GM12878 (cell line): ENCODE data around the gene TGFBRAP1. TPM values are rescaled to one million over a fixed set of nuclear protein-coding genes. Genes with fewer than 3 reads are reported as not detected.

Experiments used
- ATAC-seq: fragments of 200-7000 bp; cut with Tn5 transposase; 3 replicates; pipeline ENCODE4 v1.9.1; 2020; ENCODE audit warnings: mild to moderate bottlenecking, moderate library complexity
- BruUV-seq: library from RNA; stranded (reverse); fragments of 400-500 nt; replicated peaks from 2 replicates; lab custom pipeline; 2021; lab: Mats Ljungman, UMichigan
- CTCF ChIA-PET: fragments of 300-600 bp; sonication (Branson Sonifier 250); formaldehyde crosslinking; extraction: SDS; loops from one replicate; lab custom pipeline; 2021; ENCODE audit warnings: inconsistent platforms; lab: Yijun Ruan, JAX
- POLR2A ChIA-PET: fragments of 350-600 bp; formaldehyde crosslinking; extraction: SDS; loops from one replicate; lab custom pipeline; 2021; ENCODE audit warnings: inconsistent platforms; lab: Charles Lee
- RAD21 ChIA-PET: fragments of 300-600 bp; sonication (Branson Sonifier 250); formaldehyde crosslinking; loops from one replicate; lab custom pipeline; 2023; ENCODE audit warnings: antibody characterized with exemption; ENCODE audit not compliant: unreplicated experiment; lab: Charles Lee
- SMC1A ChIA-PET: fragments of 300-600 bp; sonication (Branson Sonifier 250); formaldehyde crosslinking; loops from one replicate; lab custom pipeline; 2023; ENCODE audit not compliant: unreplicated experiment, uncharacterized antibody; lab: Charles Lee
- DNase-seq: peaks from one replicate; pipeline ENCODE4 v3.0.0-alpha.2; 2011; ENCODE audit warnings: low read depth, low spot score
- FAIRE-seq: peaks from 3 replicates; lab custom pipeline; 2011; peaks lifted over from hg19 to GRCh38; lab: Jason Lieb, UNC
- H2AFZ ChIP-seq: 2 replicates; pipeline ENCODE4 v1.6.0; 2011; ENCODE audit warnings: low read depth, low read length, control low read depth; ENCODE audit not compliant: control insufficient read depth
- H3K27ac ChIP-seq: 2 replicates; pipeline ENCODE4 v1.5.1; 2011; ENCODE audit warnings: control low read depth; ENCODE audit not compliant: control insufficient read depth, insufficient read depth
- H3K27me3 ChIP-seq, 2 experiments: replicated peaks in 1 of 2; 2 replicates each; pipeline versions ENCODE4 v1.6.0 to v1.6.1; 2011; ENCODE audit warnings: low read length in 1 of 2; ENCODE audit not compliant: control insufficient read depth in 2 of 2, insufficient read depth in 2 of 2
- H3K36me3 ChIP-seq, 2 experiments: 2 replicates each; pipeline ENCODE4 v1.5.1; 2011; ENCODE audit warnings: low read length in 1 of 2; ENCODE audit not compliant: control insufficient read depth in 2 of 2, insufficient read depth in 2 of 2
- H3K4me1 ChIP-seq: 2 replicates; pipeline ENCODE4 v1.6.1; 2011; ENCODE audit warnings: mild to moderate bottlenecking, low read length, moderate library complexity, mixed read lengths; ENCODE audit not compliant: control insufficient read depth, insufficient read depth
- H3K4me2 ChIP-seq: 2 replicates; pipeline ENCODE4 v1.6.0; 2011; ENCODE audit warnings: control low read depth; ENCODE audit not compliant: control insufficient read depth, insufficient read depth
- H3K4me3 ChIP-seq: fragments of 200-600 bp; sonication (generic); 2 replicates; pipeline ENCODE4 v1.5.1; 2016
- H3K79me2 ChIP-seq: 2 replicates; pipeline ENCODE4 v1.6.0; 2011; ENCODE audit warnings: low read length; ENCODE audit not compliant: control insufficient read depth, insufficient read depth
- H3K9ac ChIP-seq: 2 replicates; pipeline ENCODE4 v1.8.0; 2011; ENCODE audit warnings: low read length, control low read depth, mixed read lengths; ENCODE audit not compliant: control insufficient read depth, insufficient read depth
- H3K9me3 ChIP-seq: replicated peaks from 3 replicates; pipeline ENCODE4 v1.5.1; 2011; ENCODE audit warnings: mild to moderate bottlenecking, low read length; ENCODE audit not compliant: control insufficient read depth, insufficient read depth
- H4K20me1 ChIP-seq: 2 replicates; pipeline ENCODE4 v1.6.0; 2011; ENCODE audit not compliant: control insufficient read depth, insufficient read depth
- BACH1 ChIP-seq: fragments of 450-650 bp; IDR thresholded peaks from 2 replicates; pipeline ENCODE4 v1.6.1; 2017; ENCODE audit warnings: mild to moderate bottlenecking, borderline replicate concordance
- GATAD2B ChIP-seq: fragments of 450-650 bp; conservative IDR thresholded peaks from 2 replicates; pipeline ENCODE4 v1.6.1; 2017; ENCODE audit warnings: low read depth, mild to moderate bottlenecking, moderate library complexity
- NFYB ChIP-seq: IDR thresholded peaks from 2 replicates; pipeline ENCODE4 v1.6.1; 2011; ENCODE audit warnings: low read depth, mild to moderate bottlenecking, low read length, improper control_type of control experiment, moderate library complexity; ENCODE audit not compliant: insufficient read depth
- SIX5 ChIP-seq: IDR thresholded peaks from 2 replicates; pipeline ENCODE4 v1.6.1; 2011; ENCODE audit warnings: mild to moderate bottlenecking, low read depth, low read length, moderate library complexity; ENCODE audit not compliant: severe bottlenecking
- SUPT20H ChIP-seq: IDR thresholded peaks from 2 replicates; pipeline ENCODE4 v1.6.1; 2011; ENCODE audit warnings: low read depth, mild to moderate bottlenecking, low read length, moderate library complexity, borderline replicate concordance; ENCODE audit not compliant: control insufficient read depth
- TCF12 ChIP-seq: IDR thresholded peaks from 2 replicates; pipeline ENCODE4 v1.6.1; 2011; ENCODE audit warnings: low read depth, mild to moderate bottlenecking, low read length
- USF1 ChIP-seq: IDR thresholded peaks from 2 replicates; pipeline ENCODE4 v1.6.1; 2011; ENCODE audit warnings: borderline replicate concordance, low read depth, mild to moderate bottlenecking, moderate library complexity, mixed read lengths, low read length; ENCODE audit not compliant: insufficient read depth; ENCODE audit errors: extremely low read length
- ZNF687 ChIP-seq: fragments of 450-650 bp; IDR thresholded peaks from 2 replicates; pipeline ENCODE4 v1.6.1; 2017; ENCODE audit warnings: mild to moderate bottlenecking, moderate library complexity
- WGBS: methylation state at CpG from one replicate; pipeline ENCODE4 v1.1.6; 2016; ENCODE audit warnings: low lambda C conversion rate; ENCODE audit not compliant: insufficient replicate concordance, insufficient coverage; ENCODE audit errors: missing lambda C conversion rate; 5-methylcytosine and 5-hydroxymethylcytosine counted together
- in situ Hi-C: fragments of 300-500 bp; cut with MboI; formaldehyde crosslinking; loops from 9 replicates; pipeline ENCODE4 v1.14.3; 2018; ENCODE audit warnings: mixed read lengths
- intact Hi-C: fragments of 100-400 bp; cut with micrococcal nuclease; formaldehyde crosslinking; loops from one replicate; pipeline ENCODE4 v1.14.2; 2022; ENCODE audit not compliant: unreplicated experiment
- polyA plus RNA-seq, 11 experiments: library from polyadenylated mRNA; depleted of rRNA in 4 of 11; unstranded in 6 of 11; stranded (reverse) in 5 of 11; fragments of >200 nt; fragmentation: Nextera tagmentation in 4 of 11; fragmentation: Illumina TruSeq in 1 of 11; extraction: Ambion mirVana in 4 of 11; extraction: Trizol in 1 of 11; gene quantifications; 1 replicate in 1 of 11; 2 replicates in 10 of 11; pipeline versions ENCODE4 v1.2.1 to v1.2.3, GENCODE V29; 2011 to 2016; ENCODE audit warnings: inconsistent platforms in 2 of 11, missing spikeins in 2 of 11, low read depth in 1 of 11
- total RNA-seq, 4 experiments: library from RNA; depleted of rRNA in 3 of 4; stranded (reverse); fragments of >200 nt in 3 of 4; fragmentation: Illumina TruSeq in 1 of 4; extraction: Trizol in 1 of 4; gene quantifications; 2 replicates each; pipeline versions ENCODE4 v1.2.1 to v1.2.3, GENCODE V29; 2013 to 2021
- TF ChIP-seq, protein P1 (sequence below): IDR thresholded peaks from 2 replicates; pipeline ENCODE4 v1.6.1; 2012; ENCODE audit warnings: mild to moderate bottlenecking, low read depth, low read length
- TF ChIP-seq, protein P2 (sequence below): fragments of 450-650 bp; IDR thresholded peaks from 2 replicates; pipeline ENCODE4 v1.6.1; 2018; ENCODE audit warnings: mild to moderate bottlenecking, low read depth, moderate library complexity; ENCODE audit not compliant: partially characterized antibody

TGFBRAP1 gene
- total and polyA plus RNA-seq, 10 of the 15 experiments (the other 5 are each of a cell fraction or from before 2014, with no cell fraction given): 7.9 to 37.4 (median 23.7) TPM

GRCh38 chr2:105283532-105283931 lies 46.0 kb downstream of the TGFBRAP1 start:
- RAD21 ChIA-PET: no interaction called here
- no peak overlapping the region for H3K9ac ChIP-seq
- H2AFZ ChIP-seq: no peak overlapping the region
- H3K4me3 ChIP-seq: no peak overlapping the region
- SMC1A ChIA-PET: no interaction called here
- no peak for DNase-seq
- intact Hi-C loops: no loop called here
- peaks cover 28 to 39% of the 10 kb centered on the region in 2 experiments for H3K36me3 ChIP-seq
- H3K4me1 ChIP-seq: no peaks in the 10 kb centered on the region
- H3K27me3 ChIP-seq: no peaks in the 10 kb centered on the region
- no peak overlapping the region for H3K27ac ChIP-seq
- no peak for FAIRE-seq
- H3K9me3 ChIP-seq: no peaks in the 10 kb centered on the region
- WGBS: 83% methylated on average over 4 of the region's 4 CpGs
- BruUV-seq: no TSS peak
- H4K20me1 ChIP-seq: no peaks in the 10 kb centered on the region
- no peak overlapping the region for H3K4me2 ChIP-seq
- CTCF ChIA-PET: interaction anchor here (1.1 kb wide), 1 partner anchor 47 kb away, joined by 3 read pairs; no protein-coding TSS in a partner anchor
- POLR2A ChIA-PET: no interaction called here
- no peak for ATAC-seq
- H3K79me2 ChIP-seq: no peaks in the 10 kb centered on the region
- in situ Hi-C loops: no loop called here
- TF ChIP-seq, protein P1, sequence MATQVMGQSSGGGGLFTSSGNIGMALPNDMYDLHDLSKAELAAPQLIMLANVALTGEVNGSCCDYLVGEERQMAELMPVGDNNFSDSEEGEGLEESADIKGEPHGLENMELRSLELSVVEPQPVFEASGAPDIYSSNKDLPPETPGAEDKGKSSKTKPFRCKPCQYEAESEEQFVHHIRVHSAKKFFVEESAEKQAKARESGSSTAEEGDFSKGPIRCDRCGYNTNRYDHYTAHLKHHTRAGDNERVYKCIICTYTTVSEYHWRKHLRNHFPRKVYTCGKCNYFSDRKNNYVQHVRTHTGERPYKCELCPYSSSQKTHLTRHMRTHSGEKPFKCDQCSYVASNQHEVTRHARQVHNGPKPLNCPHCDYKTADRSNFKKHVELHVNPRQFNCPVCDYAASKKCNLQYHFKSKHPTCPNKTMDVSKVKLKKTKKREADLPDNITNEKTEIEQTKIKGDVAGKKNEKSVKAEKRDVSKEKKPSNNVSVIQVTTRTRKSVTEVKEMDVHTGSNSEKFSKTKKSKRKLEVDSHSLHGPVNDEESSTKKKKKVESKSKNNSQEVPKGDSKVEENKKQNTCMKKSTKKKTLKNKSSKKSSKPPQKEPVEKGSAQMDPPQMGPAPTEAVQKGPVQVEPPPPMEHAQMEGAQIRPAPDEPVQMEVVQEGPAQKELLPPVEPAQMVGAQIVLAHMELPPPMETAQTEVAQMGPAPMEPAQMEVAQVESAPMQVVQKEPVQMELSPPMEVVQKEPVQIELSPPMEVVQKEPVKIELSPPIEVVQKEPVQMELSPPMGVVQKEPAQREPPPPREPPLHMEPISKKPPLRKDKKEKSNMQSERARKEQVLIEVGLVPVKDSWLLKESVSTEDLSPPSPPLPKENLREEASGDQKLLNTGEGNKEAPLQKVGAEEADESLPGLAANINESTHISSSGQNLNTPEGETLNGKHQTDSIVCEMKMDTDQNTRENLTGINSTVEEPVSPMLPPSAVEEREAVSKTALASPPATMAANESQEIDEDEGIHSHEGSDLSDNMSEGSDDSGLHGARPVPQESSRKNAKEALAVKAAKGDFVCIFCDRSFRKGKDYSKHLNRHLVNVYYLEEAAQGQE: no peak
- TF ChIP-seq TCF12 (no peak), BACH1 (no peak), GATAD2B (no peak), NFYB (no peak), SIX5 (no peak), USF1 (no peak), SUPT20H (no peak), ZNF687 (no peak)
- TF ChIP-seq, protein P2, sequence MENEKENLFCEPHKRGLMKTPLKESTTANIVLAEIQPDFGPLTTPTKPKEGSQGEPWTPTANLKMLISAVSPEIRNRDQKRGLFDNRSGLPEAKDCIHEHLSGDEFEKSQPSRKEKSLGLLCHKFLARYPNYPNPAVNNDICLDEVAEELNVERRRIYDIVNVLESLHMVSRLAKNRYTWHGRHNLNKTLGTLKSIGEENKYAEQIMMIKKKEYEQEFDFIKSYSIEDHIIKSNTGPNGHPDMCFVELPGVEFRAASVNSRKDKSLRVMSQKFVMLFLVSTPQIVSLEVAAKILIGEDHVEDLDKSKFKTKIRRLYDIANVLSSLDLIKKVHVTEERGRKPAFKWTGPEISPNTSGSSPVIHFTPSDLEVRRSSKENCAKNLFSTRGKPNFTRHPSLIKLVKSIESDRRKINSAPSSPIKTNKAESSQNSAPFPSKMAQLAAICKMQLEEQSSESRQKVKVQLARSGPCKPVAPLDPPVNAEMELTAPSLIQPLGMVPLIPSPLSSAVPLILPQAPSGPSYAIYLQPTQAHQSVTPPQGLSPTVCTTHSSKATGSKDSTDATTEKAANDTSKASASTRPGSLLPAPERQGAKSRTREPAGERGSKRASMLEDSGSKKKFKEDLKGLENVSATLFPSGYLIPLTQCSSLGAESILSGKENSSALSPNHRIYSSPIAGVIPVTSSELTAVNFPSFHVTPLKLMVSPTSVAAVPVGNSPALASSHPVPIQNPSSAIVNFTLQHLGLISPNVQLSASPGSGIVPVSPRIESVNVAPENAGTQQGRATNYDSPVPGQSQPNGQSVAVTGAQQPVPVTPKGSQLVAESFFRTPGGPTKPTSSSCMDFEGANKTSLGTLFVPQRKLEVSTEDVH: no peak
